IMR-90 (cell line): Measurements from ENCODE around the gene RHCE. TPM values are rescaled to one million over a fixed set of nuclear protein-coding genes. Genes with fewer than 3 reads are reported as not detected.
A peak's percentile ranks its signal among the peaks of the same experiment; 100 is the strongest.
"Not testable (repeated sequence)": the region's sequence is repeated elsewhere in the genome, so short reads cannot be mapped to it uniquely, and the experiment has no call there.

Source experiments
- ATAC-seq: fragments of 200-7000 bp; cut with Tn5 transposase; 2 replicates; pipeline ENCODE4 v1.9.1; 2020; ENCODE audit warnings: low read depth, mild to moderate bottlenecking, moderate library complexity
- BruUV-seq: library from RNA; stranded (reverse); fragments of 400-500 nt; replicated peaks from 2 replicates; lab custom pipeline; 2021; lab: Mats Ljungman, UMichigan
- CTCF ChIA-PET: fragments of 300-600 bp; formaldehyde crosslinking; extraction: SDS; loops from one replicate; lab custom pipeline; 2021; ENCODE audit warnings: antibody characterized with exemption; lab: Yijun Ruan, JAX
- POLR2A ChIA-PET: fragments of 300-600 bp; sonication (Branson Sonifier 250); formaldehyde crosslinking; loops from one replicate; lab custom pipeline; 2022; ENCODE audit warnings: antibody characterized with exemption; ENCODE audit not compliant: unreplicated experiment; lab: Charles Lee
- DNase-seq: peaks from one replicate; pipeline ENCODE4 v3.0.0; 2013
- H2AFZ ChIP-seq: replicated peaks from 2 replicates; pipeline ENCODE3; 2013; ENCODE audit warnings: low read length, mild to moderate bottlenecking; ENCODE audit not compliant: poor library complexity
- H2AK5ac ChIP-seq: 2 replicates; pipeline ENCODE4 v1.6.1; 2013; ENCODE audit warnings: low read depth, low read length, inconsistent platforms
- H2AK9ac ChIP-seq: replicated peaks from 2 replicates; pipeline ENCODE3; 2013; ENCODE audit warnings: mild to moderate bottlenecking, low read depth, low read length, moderate library complexity; ENCODE audit not compliant: poor library complexity
- H2BK120ac ChIP-seq: 2 replicates; pipeline ENCODE4 v1.6.1; 2013; ENCODE audit warnings: low read depth, low read length, inconsistent platforms
- H2BK15ac ChIP-seq: 3 replicates; pipeline ENCODE4 v1.6.1; 2013; ENCODE audit warnings: low read depth, low read length, inconsistent platforms
- H2BK20ac ChIP-seq: 2 replicates; pipeline ENCODE4 v1.6.1; 2013; ENCODE audit warnings: low read depth, mild to moderate bottlenecking, inconsistent platforms, low read length, moderate library complexity
- H2BK5ac ChIP-seq: 2 replicates; pipeline ENCODE4 v1.6.1; 2013; ENCODE audit warnings: mild to moderate bottlenecking, low read depth, low read length, inconsistent platforms; ENCODE audit not compliant: poor library complexity, severe bottlenecking
- H3K14ac ChIP-seq: replicated peaks from 2 replicates; pipeline ENCODE4 v1.6.1; 2013; ENCODE audit warnings: low read depth, low read length, inconsistent platforms
- H3K18ac ChIP-seq: 2 replicates; pipeline ENCODE4 v1.6.1; 2013; ENCODE audit warnings: low read depth, low read length, control low read depth
- H3K23ac ChIP-seq: 2 replicates; pipeline ENCODE4 v1.6.1; 2013; ENCODE audit warnings: low read depth, low read length, inconsistent platforms
- H3K27ac ChIP-seq: 2 replicates; pipeline ENCODE4 v1.5.1; 2013; ENCODE audit warnings: mild to moderate bottlenecking, control low read depth, low read length; ENCODE audit not compliant: insufficient read depth
- H3K27me3 ChIP-seq: 2 replicates; pipeline ENCODE4 v1.6.1; 2013; ENCODE audit warnings: low read length; ENCODE audit not compliant: control insufficient read depth, insufficient read depth
- H3K36me3 ChIP-seq: 2 replicates; pipeline ENCODE4 v1.6.1; 2013; ENCODE audit warnings: low read length, mixed read lengths; ENCODE audit not compliant: control insufficient read depth, insufficient read depth
- H3K4ac ChIP-seq: 2 replicates; pipeline ENCODE4 v1.6.1; 2013; ENCODE audit warnings: low read depth, low read length, inconsistent platforms
- H3K4me1 ChIP-seq: 2 replicates; pipeline ENCODE4 v1.6.1; 2013; ENCODE audit warnings: low read length, mixed read lengths; ENCODE audit not compliant: control insufficient read depth, insufficient read depth
- H3K4me2 ChIP-seq: 2 replicates; pipeline ENCODE4 v1.6.1; 2013; ENCODE audit warnings: low read depth, mild to moderate bottlenecking, control low read depth, low read length, moderate library complexity
- H3K4me3 ChIP-seq: 2 replicates; pipeline ENCODE4 v1.5.1; 2013; ENCODE audit warnings: low read depth, mild to moderate bottlenecking, control low read depth, low read length, moderate library complexity; ENCODE audit not compliant: insufficient read depth
- H3K56ac ChIP-seq: 2 replicates; pipeline ENCODE4 v1.6.1; 2013; ENCODE audit warnings: low read length, inconsistent platforms; ENCODE audit not compliant: insufficient read depth; ENCODE audit errors: extremely low read depth
- H3K79me1 ChIP-seq, 2 experiments: 2 replicates each; pipeline ENCODE4 v1.6.1; 2013; ENCODE audit warnings: low read length in 2 of 2, inconsistent platforms in 1 of 2, low read depth in 1 of 2
- H3K9ac ChIP-seq: 2 replicates; pipeline ENCODE4 v1.6.1; 2013; ENCODE audit warnings: low read depth, low read length, control low read depth
- H3K9me1 ChIP-seq: 2 replicates; pipeline ENCODE4 v1.6.1; 2013; ENCODE audit warnings: low read length, inconsistent platforms; ENCODE audit not compliant: insufficient read depth
- H3K9me3 ChIP-seq: 2 replicates; pipeline ENCODE4 v1.6.1; 2013; ENCODE audit warnings: low read length; ENCODE audit not compliant: control insufficient read depth, insufficient read depth
- H4K20me1 ChIP-seq: 2 replicates; pipeline ENCODE4 v1.6.1; 2013; ENCODE audit warnings: low read length, inconsistent platforms; ENCODE audit not compliant: insufficient read depth
- H4K5ac ChIP-seq: 2 replicates; pipeline ENCODE4 v1.6.1; 2013; ENCODE audit warnings: mild to moderate bottlenecking, low read depth, low read length, control low read depth
- H4K8ac ChIP-seq, 2 experiments: 2 replicates each; pipeline ENCODE4 v1.6.1; 2013; ENCODE audit warnings: low read depth in 2 of 2, low read length in 2 of 2, control low read depth in 1 of 2, inconsistent platforms in 1 of 2
- H4K91ac ChIP-seq: 2 replicates; pipeline ENCODE4 v1.6.1; 2013; ENCODE audit warnings: low read depth, low read length, inconsistent platforms; ENCODE audit not compliant: insufficient read depth
- POLR2A ChIP-seq: IDR thresholded peaks from 2 replicates; pipeline ENCODE4 v1.6.1; 2012; ENCODE audit warnings: mild to moderate bottlenecking, low read depth, low read length
- WGBS, 2 experiments: methylation state at CpG; one replicate each; pipeline versions ENCODE4 v1.1.5 to v1.1.7; 2013; ENCODE audit warnings: missing lambda C conversion rate in 2 of 2; ENCODE audit not compliant: insufficient read length in 1 of 2; ENCODE audit errors: extremely low coverage in 2 of 2; 5-methylcytosine and 5-hydroxymethylcytosine counted together
- dilution Hi-C: fragments of 300-500 bp; cut with HindIII; formaldehyde crosslinking; loops from one replicate; pipeline ENCODE4 v1.14.3; 2018; ENCODE audit warnings: low sequenced_read_pairs; ENCODE audit not compliant: unreplicated experiment
- in situ Hi-C: fragments of 300-500 bp; cut with MboI; formaldehyde crosslinking; loops from 3 replicates; pipeline ENCODE4 v1.14.3; 2019; ENCODE audit warnings: low sequenced_read_pairs, inconsistent platforms, mixed read lengths
- intact Hi-C: fragments of 100-400 bp; cut with micrococcal nuclease; formaldehyde crosslinking; loops from 2 replicates; pipeline ENCODE4 v1.10.0; 2022
- polyA plus RNA-seq, 3 experiments: library from polyadenylated mRNA; depleted of rRNA; stranded (reverse); fragments of >200 nt; gene quantifications; 2 replicates each; pipeline ENCODE4 v1.2.3, GENCODE V29; 2012; ENCODE audit warnings: low replicate concordance in 1 of 3
- total RNA-seq: library from RNA; depleted of rRNA; stranded (reverse); fragments of >200 nt; gene quantifications from 2 replicates; pipeline ENCODE4 v1.2.3, GENCODE V29; 2012

The RHCE gene
- total and polyA plus RNA-seq, 2 of the 4 experiments (the other 2 are of a cell fraction): 0.54 to 0.62 TPM

DNA sequence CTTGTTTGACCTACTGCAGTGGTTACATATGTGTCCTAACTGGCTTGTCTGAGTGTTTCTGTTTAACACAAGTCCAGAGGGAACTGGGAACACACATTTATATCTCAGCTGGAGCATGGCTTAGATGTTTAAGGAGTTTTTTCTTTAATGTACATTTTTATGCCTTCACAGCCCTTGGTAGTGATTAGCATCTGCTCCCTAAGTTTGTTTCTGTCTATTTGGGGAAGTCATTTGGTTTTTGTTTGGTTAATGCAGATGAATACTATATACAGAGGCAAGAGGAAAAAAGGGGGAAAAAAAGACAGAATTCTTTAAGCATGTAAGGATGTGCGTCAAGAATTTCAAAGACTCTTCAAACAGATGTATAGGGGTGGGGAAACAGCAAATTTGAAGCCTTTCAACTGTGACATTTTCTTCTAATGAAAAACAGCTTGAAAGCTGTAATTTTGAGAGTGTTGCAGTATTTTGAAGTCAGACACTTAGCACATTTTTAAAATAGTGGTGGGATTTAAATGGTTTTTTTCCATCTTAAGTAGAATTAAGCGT lies 25.4 kb upstream of the RHCE start:
- intact Hi-C loops: no loop called here
- BruUV-seq: no TSS peak
- Histone ChIP-seq H2BK15ac (no peak overlapping the region), H3K18ac (no peak overlapping the region), H3K27me3 (no peaks in the 10 kb centered on the region), H3K9ac (no peak overlapping the region), H3K9me1 (peaks cover 5% of the 10 kb centered on the region), H2BK20ac (no peak overlapping the region; the same call in 1 of the 2 replicates), H3K56ac (no peak overlapping the region), H4K5ac (no peak overlapping the region), H2AK9ac (no peak overlapping the region), H2AK5ac (no peak overlapping the region), H2AFZ (no peak overlapping the region), H2BK120ac (no peak overlapping the region), H3K4me3 (no peak overlapping the region), H4K8ac (no peak overlapping the region), H3K27ac (no peak overlapping the region), H3K9me3 (no peaks in the 10 kb centered on the region), H4K20me1 (peaks cover 21% of the 10 kb centered on the region), H2BK5ac (no peak overlapping the region), H3K23ac (no peak overlapping the region), H3K36me3 (peaks cover 5% of the 10 kb centered on the region; the same call in 1 of the 2 replicates), H3K79me1 (peaks cover 19 to 60% of the 10 kb centered on the region in 2 experiments; a peak in 3 of 4 replicates), H3K14ac (peak overlapping the region; percentile 61; the same call in 1 of the 2 replicates), H3K4me2 (no peak overlapping the region), H3K4me1 (no peaks in the 10 kb centered on the region; the same call in 1 of the 2 replicates), H3K4ac (no peak overlapping the region), H4K91ac (no peak overlapping the region)
- in situ Hi-C loops: no loop called here
- ChIA-PET POLR2A (no interaction called here), CTCF (no interaction called here)
- ATAC-seq: peak; percentile 40
- TF ChIP-seq POLR2A: no peak
- no peak for DNase-seq
- dilution Hi-C loops: no loop called here
- WGBS, 2 experiments: no CpG with 5 or more reads among the region's 2 CpGs

DNA sequence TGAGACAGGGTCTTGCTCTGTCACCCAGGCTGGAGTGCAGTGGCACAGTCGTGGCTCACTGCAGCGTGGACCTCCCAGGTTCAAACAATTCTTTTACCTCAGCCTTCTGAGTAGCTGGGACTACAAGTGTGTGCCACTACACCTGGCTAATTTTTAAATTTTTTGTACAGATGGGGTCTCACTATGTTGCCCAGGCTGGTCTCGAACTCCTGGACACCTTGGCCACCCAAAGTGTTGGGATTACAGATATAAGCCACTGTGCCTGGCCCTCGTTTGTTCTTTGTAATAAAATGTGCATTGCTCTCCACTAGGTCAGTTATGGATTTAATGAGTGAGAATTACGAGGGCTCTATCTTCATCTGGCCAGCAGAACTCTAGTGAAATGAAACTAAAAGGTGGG lies 24.0 kb upstream of the RHCE start:
- H4K5ac ChIP-seq, H3K4ac ChIP-seq, H3K18ac ChIP-seq, H3K27ac ChIP-seq, H3K14ac ChIP-seq, H3K56ac ChIP-seq, in situ Hi-C loops, H4K91ac ChIP-seq, H2BK15ac ChIP-seq, BruUV-seq, H2AK5ac ChIP-seq, H3K9ac ChIP-seq, H4K8ac ChIP-seq, H2AK9ac ChIP-seq, H2AFZ ChIP-seq, H2BK120ac ChIP-seq, H2BK20ac ChIP-seq, H3K23ac ChIP-seq, H3K4me1 ChIP-seq, CTCF ChIA-PET, intact Hi-C loops, H3K4me3 ChIP-seq, H3K27me3 ChIP-seq, H3K4me2 ChIP-seq, H3K9me1 ChIP-seq, H2BK5ac ChIP-seq, H3K36me3 ChIP-seq, DNase-seq, H3K9me3 ChIP-seq, POLR2A ChIA-PET, ATAC-seq, dilution Hi-C loops: not testable (repeated sequence)
- H3K79me1 ChIP-seq: peaks cover 22 to 63% of the 10 kb centered on the region in 2 experiments; a peak in 3 of 4 replicates
- H4K20me1 ChIP-seq: peaks cover 25% of the 10 kb centered on the region
- WGBS, 2 experiments: no CpG with 5 or more reads among the region's 5 CpGs
